Measurements from ENCODE around the gene MAP2K2.

MAP2K2 gene

GRCh38 chr19:4064496-4065260 is 59.2 kb downstream of the MAP2K2 start:
- TF ChIP-seq CTCF (IDR thresholded peaks at IDR 0.05; ENCODE audit: low read depth, low read length) = no peak
- peak overlapping the region; percentile 78 for H3K4me3 ChIP-seq (ENCODE audit: low read depth, low read length)

- no peak for TF ChIP-seq CTCF (IDR thresholded peaks at IDR 0.05; ENCODE audit: low read depth, low read length)
- H3K4me3 ChIP-seq (ENCODE audit: low read depth, low read length) = peak overlapping the region; percentile 78
These were observed 59.8 kb downstream of the MAP2K2 start for GRCh38 chr19:4064149-4064495.

GRCh38 chr19:4063369-4064148 is 60.4 kb downstream of the MAP2K2 start:
- peak overlapping the region; percentile 78 for H3K4me3 ChIP-seq (ENCODE audit: low read depth, low read length)
- 0 out of 2 replicates have a peak, but pooled peaks have one; percentile 8 for TF ChIP-seq CTCF (IDR thresholded peaks at IDR 0.05; ENCODE audit: low read depth, low read length)

GRCh38 chr19:4062419-4063368 is 61.2 kb downstream of the MAP2K2 start:
- TF ChIP-seq CTCF (IDR thresholded peaks at IDR 0.05; ENCODE audit: low read depth, low read length) = no peak
- no peak overlapping the region; the same call in 1 of the 2 replicates for H3K4me3 ChIP-seq (ENCODE audit: low read depth, low read length)

- no peak overlapping the region for H3K4me3 ChIP-seq (ENCODE audit: low read depth, low read length)
- TF ChIP-seq CTCF (IDR thresholded peaks at IDR 0.05; ENCODE audit: low read depth, low read length) = no peak
These were observed 62.1 kb downstream of the MAP2K2 start for GRCh38 chr19:4061683-4062418.

GRCh38 chr19:4061178-4061682 is 62.7 kb downstream of the MAP2K2 start:
- H3K4me3 ChIP-seq (ENCODE audit: low read depth, low read length) = no peak overlapping the region

More at GRCh38 chr19:4061178-4061682, 62.7 kb downstream of the MAP2K2 start:
- TF ChIP-seq CTCF (IDR thresholded peaks at IDR 0.05; ENCODE audit: low read depth, low read length) = no peak

Measured in WI38 (cell line).